SK-N-SH treated with all-trans-retinoic acid at 6 μM for 48 hours (cell line): Measurements from ENCODE around the gene PLPP7.

Source experiments
- ATAC-seq: fragments of 200-7000 bp; cut with Tn5 transposase; 3 replicates; pipeline ENCODE4 v1.9.1; 2020; ENCODE audit warnings: mild to moderate bottlenecking, moderate library complexity
- ARNTL ChIP-seq: fragments of 450-650 bp; formaldehyde crosslinking; IDR thresholded peaks from 2 replicates; pipeline ENCODE4 v1.5.0; 2020; ENCODE audit warnings: low read depth, mild to moderate bottlenecking, moderate library complexity, borderline replicate concordance
- BACH2 ChIP-seq: fragments of 250-450 bp; sonication (Bioruptor Pico); IDR thresholded peaks from 2 replicates; pipeline ENCODE4 v1.9.0; 2021; ENCODE audit warnings: mild to moderate bottlenecking, borderline replicate concordance
- CSDC2 ChIP-seq: fragments of 250-450 bp; sonication (Bioruptor Pico); IDR thresholded peaks from 2 replicates; pipeline ENCODE4 v1.5.0; 2020; ENCODE audit warnings: mild to moderate bottlenecking, moderate library complexity
- ESRRG ChIP-seq: fragments of 250-450 bp; sonication (Bioruptor Pico); IDR thresholded peaks from 2 replicates; pipeline ENCODE4 v1.6.1; 2021; ENCODE audit warnings: mild to moderate bottlenecking
- GLIS3 ChIP-seq: fragments of 250-450 bp; sonication (Bioruptor Pico); IDR thresholded peaks from 2 replicates; pipeline ENCODE4 v1.5.0; 2020; ENCODE audit warnings: mild to moderate bottlenecking, moderate library complexity
- ISL1 ChIP-seq: fragments of 250-450 bp; sonication (Bioruptor Pico); IDR thresholded peaks from 2 replicates; pipeline ENCODE4 v2.1.2; 2022; ENCODE audit warnings: mild to moderate bottlenecking, moderate library complexity
- PPARA ChIP-seq: fragments of 250-450 bp; sonication (Bioruptor Pico); IDR thresholded peaks from 2 replicates; pipeline ENCODE4 v1.5.0; 2020; ENCODE audit warnings: mild to moderate bottlenecking, borderline replicate concordance
- RARB ChIP-seq: fragments of 250-450 bp; sonication (Bioruptor Pico); IDR thresholded peaks from 2 replicates; pipeline ENCODE4 v1.8.0; 2021; ENCODE audit warnings: mild to moderate bottlenecking, moderate library complexity
- TCF4 ChIP-seq: fragments of 250-450 bp; sonication (Bioruptor Pico); IDR thresholded peaks from 2 replicates; pipeline ENCODE4 v1.8.0; 2021; ENCODE audit warnings: mild to moderate bottlenecking, moderate library complexity, borderline replicate concordance
- ZC3H10 ChIP-seq: fragments of 250-450 bp; sonication (Bioruptor Pico); IDR thresholded peaks from 2 replicates; pipeline ENCODE4 v1.5.1; 2021; ENCODE audit warnings: mild to moderate bottlenecking, moderate library complexity
- ZNF8 ChIP-seq: fragments of 450-650 bp; formaldehyde crosslinking; IDR thresholded peaks from 2 replicates; pipeline ENCODE4 v1.5.0; 2020; ENCODE audit warnings: mild to moderate bottlenecking, moderate library complexity
- TF ChIP-seq, protein P1 (sequence below): fragments of 250-450 bp; sonication (Bioruptor Pico); IDR thresholded peaks from 2 replicates; pipeline ENCODE4 v1.8.0; 2020; ENCODE audit warnings: mild to moderate bottlenecking, moderate library complexity, borderline replicate concordance
- TF ChIP-seq, protein P2 (sequence below): fragments of 250-450 bp; sonication (Bioruptor Pico); IDR thresholded peaks from 2 replicates; pipeline ENCODE4 v1.5.1; 2020; ENCODE audit warnings: low read depth, mild to moderate bottlenecking, moderate library complexity
- TF ChIP-seq, protein P3 (sequence below): fragments of 250-450 bp; sonication (Bioruptor Pico); IDR thresholded peaks from 2 replicates; pipeline ENCODE4 v1.8.0; 2021; ENCODE audit warnings: low read depth, mild to moderate bottlenecking, moderate library complexity, borderline replicate concordance
- TF ChIP-seq, protein P4 (sequence below): fragments of 250-450 bp; sonication (Bioruptor Pico); IDR thresholded peaks from 2 replicates; pipeline ENCODE4 v1.5.0; 2020; ENCODE audit warnings: mild to moderate bottlenecking, moderate library complexity

Gene PLPP7

DNA sequence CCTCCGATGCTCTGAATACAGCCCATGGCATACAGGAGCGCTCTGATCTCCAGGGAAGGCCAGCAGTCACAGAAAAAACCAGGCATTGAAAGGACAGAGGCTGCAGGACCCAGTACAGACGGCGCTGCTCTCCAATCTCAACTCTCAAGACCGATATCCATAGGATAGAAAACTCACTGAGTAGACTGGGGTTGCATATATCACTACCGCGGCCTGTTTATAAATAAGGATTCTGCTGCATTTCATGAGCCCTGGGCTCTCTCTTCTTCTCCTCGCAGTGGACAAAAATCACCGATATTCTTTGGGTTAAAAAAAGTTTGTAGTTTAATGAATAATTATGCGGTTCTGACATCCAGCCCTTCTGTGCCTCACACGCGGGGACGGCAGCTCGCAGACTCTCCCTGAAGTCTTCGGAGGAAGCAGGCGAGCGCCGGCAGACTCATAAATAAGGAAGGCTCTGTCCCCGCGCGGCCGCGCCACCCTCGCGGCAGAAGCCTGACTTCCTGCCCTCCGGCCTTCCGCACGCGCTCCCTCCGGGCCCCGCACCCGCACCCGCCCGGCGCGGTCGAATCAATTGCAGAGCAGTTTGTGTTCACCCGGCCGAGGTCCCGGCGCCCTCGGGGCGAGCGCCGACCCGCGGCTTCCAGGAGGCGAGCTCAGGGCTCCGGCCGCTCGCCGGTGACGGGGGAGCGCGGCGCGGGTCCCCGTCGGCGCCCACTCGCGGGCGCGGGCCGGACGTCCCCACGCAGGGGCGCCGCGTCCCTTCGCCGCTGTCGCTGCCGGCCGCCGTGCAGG, 13.2 kb upstream of the PLPP7 start, which contains the start of gene FAM78A (continued):
- TF ChIP-seq, protein P1, sequence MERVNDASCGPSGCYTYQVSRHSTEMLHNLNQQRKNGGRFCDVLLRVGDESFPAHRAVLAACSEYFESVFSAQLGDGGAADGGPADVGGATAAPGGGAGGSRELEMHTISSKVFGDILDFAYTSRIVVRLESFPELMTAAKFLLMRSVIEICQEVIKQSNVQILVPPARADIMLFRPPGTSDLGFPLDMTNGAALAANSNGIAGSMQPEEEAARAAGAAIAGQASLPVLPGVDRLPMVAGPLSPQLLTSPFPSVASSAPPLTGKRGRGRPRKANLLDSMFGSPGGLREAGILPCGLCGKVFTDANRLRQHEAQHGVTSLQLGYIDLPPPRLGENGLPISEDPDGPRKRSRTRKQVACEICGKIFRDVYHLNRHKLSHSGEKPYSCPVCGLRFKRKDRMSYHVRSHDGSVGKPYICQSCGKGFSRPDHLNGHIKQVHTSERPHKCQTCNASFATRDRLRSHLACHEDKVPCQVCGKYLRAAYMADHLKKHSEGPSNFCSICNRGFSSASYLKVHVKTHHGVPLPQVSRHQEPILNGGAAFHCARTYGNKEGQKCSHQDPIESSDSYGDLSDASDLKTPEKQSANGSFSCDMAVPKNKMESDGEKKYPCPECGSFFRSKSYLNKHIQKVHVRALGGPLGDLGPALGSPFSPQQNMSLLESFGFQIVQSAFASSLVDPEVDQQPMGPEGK (CRISPR knock-in tag) = no peak
- TF ChIP-seq, protein P2, sequence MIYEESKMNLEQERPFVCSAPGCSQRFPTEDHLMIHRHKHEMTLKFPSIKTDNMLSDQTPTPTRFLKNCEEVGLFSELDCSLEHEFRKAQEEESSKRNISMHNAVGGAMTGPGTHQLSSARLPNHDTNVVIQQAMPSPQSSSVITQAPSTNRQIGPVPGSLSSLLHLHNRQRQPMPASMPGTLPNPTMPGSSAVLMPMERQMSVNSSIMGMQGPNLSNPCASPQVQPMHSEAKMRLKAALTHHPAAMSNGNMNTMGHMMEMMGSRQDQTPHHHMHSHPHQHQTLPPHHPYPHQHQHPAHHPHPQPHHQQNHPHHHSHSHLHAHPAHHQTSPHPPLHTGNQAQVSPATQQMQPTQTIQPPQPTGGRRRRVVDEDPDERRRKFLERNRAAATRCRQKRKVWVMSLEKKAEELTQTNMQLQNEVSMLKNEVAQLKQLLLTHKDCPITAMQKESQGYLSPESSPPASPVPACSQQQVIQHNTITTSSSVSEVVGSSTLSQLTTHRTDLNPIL (CRISPR knock-in tag) = no peak
- TF ChIP-seq ISL1 (CRISPR knock-in tag) = no peak
- no peak for TF ChIP-seq TCF4 (CRISPR knock-in tag)
- TF ChIP-seq, protein P3, sequence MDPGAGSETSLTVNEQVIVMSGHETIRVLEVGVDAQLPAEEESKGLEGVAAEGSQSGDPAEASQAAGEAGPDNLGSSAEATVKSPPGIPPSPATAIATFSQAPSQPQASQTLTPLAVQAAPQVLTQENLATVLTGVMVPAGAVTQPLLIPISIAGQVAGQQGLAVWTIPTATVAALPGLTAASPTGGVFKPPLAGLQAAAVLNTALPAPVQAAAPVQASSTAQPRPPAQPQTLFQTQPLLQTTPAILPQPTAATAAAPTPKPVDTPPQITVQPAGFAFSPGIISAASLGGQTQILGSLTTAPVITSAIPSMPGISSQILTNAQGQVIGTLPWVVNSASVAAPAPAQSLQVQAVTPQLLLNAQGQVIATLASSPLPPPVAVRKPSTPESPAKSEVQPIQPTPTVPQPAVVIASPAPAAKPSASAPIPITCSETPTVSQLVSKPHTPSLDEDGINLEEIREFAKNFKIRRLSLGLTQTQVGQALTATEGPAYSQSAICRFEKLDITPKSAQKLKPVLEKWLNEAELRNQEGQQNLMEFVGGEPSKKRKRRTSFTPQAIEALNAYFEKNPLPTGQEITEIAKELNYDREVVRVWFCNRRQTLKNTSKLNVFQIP (CRISPR knock-in tag) = no peak
- no peak for TF ChIP-seq CSDC2 (CRISPR knock-in tag)

DNA sequence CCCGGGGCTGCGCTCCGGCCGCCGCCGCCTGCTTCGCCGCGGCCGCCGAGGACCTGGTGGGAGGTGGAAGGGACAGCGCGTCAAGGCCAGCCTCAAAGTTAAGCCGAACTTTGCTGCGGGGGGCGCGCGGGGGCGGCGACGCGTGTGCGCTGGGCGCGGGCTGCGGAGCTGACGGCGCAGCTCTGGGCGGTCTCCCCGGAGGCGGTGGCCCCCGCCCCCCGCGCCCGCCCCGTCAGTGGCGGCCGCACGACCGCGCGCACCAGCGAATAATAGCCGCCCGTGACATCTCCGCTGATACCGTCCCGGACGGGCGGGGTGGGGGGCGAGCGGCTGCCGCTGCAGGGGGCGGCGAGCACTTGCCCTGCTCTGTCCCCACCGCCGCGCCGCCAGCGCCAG, 12.6 kb upstream of the PLPP7 start:
- no peak for ATAC-seq
- TF ChIP-seq ESRRG (CRISPR knock-in tag) (no peak), ARNTL (CRISPR knock-in tag) (no peak)
- TF ChIP-seq, all 23 proteins: peak for 0

DNA sequence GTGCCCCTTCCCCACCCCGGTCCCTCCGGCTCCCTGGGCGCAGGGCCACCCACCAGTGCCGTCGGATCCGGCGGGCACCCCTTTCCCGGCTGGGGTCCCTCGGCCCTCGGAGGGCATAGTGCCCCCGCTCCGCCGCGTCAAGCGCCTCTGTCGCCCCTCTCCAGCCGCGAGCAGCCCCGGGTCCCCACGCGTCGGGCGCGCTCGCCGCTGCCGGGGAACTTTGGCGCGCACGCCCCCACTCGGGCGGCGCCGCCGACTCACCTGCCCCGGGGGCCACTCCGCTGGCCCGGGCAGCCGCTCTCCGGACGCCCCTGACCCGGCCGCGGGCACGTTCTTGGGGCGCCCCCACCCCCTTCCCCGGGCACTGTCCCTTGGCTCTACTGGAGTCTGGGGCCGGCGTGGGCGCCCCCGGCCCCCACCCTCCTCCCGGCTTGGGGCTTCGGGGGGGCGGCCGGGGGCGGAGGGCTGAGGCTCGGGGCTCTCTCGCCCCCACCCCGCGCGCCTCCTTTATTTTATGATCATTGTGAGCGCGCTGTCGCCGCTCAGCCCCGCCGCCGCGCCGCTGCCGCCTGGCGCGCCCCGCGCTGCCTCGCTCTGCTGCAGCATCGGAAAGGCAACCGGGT, 12.1 kb upstream of the PLPP7 start:
- no peak for TF ChIP-seq RARB (CRISPR knock-in tag)
- TF ChIP-seq, protein P3 (CRISPR knock-in tag) = no peak
- TF ChIP-seq, all 23 proteins: peak for 0
- ATAC-seq = no peak; the same call in 2 of the 3 replicates

DNA sequence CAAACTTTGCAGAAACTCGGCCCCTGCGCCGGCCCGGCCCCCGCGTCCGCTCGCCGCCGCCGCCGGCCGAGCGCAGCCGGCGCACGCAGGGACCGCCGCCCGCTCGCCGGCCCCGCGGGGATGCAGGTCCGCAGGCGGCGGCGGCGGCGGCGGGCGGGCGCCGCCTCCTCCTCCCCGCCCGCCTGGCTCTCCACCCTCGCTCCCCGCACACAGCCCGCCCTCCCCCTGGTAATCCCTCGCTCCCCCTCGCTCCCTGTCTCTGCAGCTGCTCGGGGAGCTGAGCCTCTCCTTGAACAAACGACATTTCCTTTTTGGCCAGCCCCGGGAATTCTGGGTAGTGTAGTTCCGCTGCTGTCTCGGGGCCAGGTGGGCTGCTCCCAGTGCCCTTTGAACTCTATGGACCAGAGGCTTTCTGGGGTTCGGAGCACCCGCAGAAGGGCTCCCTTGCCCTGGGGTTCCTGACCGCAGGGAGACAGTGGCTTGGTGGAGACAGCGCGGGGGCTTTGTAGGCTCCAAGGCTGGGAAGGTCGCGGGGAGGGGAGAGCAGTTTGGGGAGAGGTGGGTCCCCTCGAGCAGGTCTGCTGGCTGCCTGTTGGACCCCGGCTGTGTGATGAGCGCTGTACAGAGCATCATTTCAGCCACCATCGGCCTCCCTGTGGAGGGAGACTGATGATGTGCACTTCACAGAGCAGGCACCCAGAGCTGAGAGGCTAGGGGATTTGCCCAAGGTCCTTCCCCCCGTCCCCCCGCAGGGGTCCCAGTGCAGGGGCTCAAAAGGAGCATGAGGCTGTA, 11.4 kb upstream of the PLPP7 start:
- TF ChIP-seq ZNF8 = no peak
- peak; percentile 79; the same call in 1 of the 2 replicates for TF ChIP-seq PPARA (CRISPR knock-in tag)
- TF ChIP-seq, all 23 proteins: peak for 1
- ATAC-seq = peak; percentile 94

DNA sequence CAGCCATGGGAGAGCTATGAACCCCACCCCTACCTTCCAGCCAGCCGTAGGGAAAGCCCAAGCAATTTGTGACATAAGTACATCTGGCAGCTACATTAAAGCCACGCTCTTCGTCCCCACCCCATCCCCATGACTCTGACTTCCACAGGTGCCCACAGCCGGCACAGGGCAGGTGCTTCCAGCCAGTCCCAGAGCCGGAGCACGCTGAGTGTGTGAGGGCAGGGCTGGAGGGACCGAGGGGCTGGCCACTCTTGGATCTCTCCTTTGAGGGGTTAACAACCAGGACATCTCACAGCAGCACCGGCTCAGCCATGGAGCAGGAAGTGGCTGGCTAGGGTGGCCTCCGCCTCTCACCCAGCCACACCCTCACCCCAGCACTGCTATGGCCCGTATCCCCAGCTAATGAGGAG, 10.8 kb upstream of the PLPP7 start:
- no peak for ATAC-seq
- TF ChIP-seq TCF4 (CRISPR knock-in tag) = no peak

DNA sequence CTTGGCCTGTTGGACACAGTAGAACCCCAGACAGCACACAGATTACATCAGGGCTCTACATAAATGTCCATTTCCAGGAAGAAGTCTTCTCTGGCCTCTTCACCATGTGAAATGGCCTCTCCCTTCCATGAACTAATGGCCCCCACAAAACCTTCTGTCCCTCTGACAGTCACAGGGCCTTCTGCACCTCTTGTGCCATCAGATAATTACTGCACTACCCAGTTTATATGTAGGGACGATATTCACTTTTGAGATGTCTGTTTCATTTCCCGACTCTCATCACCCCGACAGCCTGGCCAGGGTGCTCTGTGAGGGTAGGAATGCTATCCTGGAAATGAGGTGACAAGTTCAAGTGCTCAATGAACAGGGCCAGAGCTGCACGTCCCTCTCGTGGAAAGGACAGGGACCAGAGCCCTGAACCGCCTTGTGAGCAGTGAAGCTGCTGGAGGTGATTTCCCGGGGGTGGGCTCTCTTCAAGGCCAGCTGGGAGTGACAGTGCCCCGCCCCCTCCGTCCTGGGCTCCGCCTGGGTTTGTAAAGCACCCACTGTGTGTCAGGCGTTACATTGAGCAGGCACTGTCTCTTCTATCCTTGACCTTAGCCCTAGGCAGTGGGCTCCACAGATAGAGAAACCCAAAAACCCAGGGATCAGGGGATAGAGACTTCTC, 10.2 kb upstream of the PLPP7 start:
- TF ChIP-seq GLIS3 (CRISPR knock-in tag) = no peak
- TF ChIP-seq ESRRG (CRISPR knock-in tag) = no peak
- TF ChIP-seq PPARA (CRISPR knock-in tag) = no peak
- no peak for TF ChIP-seq ISL1 (CRISPR knock-in tag)
- TF ChIP-seq TCF4 (CRISPR knock-in tag) = no peak
- TF ChIP-seq ARNTL (CRISPR knock-in tag) = no peak
- TF ChIP-seq CSDC2 (CRISPR knock-in tag) = no peak
- no peak for TF ChIP-seq ZC3H10
- TF ChIP-seq BACH2 (CRISPR knock-in tag) = no peak
- TF ChIP-seq, protein P4, sequence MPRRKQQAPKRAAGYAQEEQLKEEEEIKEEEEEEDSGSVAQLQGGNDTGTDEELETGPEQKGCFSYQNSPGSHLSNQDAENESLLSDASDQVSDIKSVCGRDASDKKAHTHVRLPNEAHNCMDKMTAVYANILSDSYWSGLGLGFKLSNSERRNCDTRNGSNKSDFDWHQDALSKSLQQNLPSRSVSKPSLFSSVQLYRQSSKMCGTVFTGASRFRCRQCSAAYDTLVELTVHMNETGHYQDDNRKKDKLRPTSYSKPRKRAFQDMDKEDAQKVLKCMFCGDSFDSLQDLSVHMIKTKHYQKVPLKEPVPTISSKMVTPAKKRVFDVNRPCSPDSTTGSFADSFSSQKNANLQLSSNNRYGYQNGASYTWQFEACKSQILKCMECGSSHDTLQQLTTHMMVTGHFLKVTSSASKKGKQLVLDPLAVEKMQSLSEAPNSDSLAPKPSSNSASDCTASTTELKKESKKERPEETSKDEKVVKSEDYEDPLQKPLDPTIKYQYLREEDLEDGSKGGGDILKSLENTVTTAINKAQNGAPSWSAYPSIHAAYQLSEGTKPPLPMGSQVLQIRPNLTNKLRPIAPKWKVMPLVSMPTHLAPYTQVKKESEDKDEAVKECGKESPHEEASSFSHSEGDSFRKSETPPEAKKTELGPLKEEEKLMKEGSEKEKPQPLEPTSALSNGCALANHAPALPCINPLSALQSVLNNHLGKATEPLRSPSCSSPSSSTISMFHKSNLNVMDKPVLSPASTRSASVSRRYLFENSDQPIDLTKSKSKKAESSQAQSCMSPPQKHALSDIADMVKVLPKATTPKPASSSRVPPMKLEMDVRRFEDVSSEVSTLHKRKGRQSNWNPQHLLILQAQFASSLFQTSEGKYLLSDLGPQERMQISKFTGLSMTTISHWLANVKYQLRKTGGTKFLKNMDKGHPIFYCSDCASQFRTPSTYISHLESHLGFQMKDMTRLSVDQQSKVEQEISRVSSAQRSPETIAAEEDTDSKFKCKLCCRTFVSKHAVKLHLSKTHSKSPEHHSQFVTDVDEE (CRISPR knock-in tag) = no peak
- ATAC-seq = no peak
